A204.1 (cell line): ENCODE results near the gene MRPL27.
"Not testable (repeated sequence)": the region's sequence is repeated elsewhere in the genome, so short reads cannot be mapped to it uniquely, and the experiment has no call there.

Experiments
- FAIRE-seq: peaks from 2 replicates; lab custom pipeline; 2012; peaks lifted over from hg19 to GRCh38; lab: Jason Lieb, UNC

MRPL27 gene

DNA sequence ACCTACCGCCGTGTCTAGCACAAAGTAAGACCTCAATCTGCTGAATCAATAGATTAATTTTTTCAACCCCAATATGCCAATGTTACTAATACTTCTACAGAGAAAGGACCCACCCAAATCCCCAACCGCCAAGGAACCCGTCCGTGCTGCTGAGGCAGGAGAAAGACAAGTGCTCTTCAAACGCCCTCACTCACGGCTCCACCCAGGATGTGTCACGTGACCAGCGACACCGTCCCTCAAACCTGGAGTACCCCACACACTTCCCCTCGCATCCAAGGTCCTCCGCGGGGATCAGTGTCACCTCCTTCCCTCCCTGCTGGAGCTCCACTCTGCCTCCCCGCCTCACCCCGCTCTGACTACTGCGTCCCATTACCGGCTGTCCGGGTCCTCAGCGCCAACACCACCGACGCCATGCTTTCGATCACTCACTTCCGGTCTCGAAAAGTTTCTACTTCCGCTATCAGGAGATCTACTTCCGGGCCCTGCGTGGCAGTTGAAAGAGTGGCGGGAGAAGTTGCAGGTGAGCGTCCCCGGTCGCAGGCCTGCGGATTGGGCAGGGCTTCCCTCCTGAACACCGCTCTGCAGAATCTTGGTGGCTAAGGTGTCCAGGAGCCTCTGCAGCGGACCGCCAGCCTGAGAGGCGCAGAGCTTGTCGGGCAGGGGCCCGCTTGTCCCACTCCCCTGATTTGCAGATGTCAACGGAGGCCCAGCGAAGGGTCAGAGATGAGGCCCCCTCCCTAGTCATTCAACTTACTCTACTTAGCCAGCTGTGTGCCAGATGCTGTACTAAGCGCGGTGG lies at the start of gene MRPL27, which contains the start of gene EME1:
TSS of gene MRPL27 (minus strand) at position 427 of the 799 bp plus-strand sequence. CDS start at position 413, 14 bp downstream.
TSS of gene EME1 (plus strand) at position 472 of the 799 bp plus-strand sequence. CDS start 1,980 bp downstream, outside the sequence.
- FAIRE-seq = no peak

DNA sequence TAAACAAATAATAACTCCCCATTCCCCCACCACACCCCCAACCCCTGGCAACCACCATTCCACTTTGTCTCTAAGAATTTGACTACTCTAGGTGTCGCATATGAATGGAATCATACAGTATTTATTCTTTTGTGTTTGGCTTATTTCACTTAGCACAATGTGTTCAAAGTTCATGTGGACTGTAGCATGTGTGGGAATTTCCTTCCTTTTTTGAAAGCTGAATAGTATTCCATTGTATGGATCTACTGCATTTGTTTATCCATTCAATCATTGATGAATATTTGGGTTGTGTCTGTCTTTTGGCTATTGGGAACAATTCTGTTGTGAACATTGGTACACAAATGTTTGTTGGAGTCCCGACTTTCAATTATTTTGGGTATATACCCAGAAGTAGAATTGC lies 49.8 kb upstream of the MRPL27 start:
- no peak for FAIRE-seq

DNA sequence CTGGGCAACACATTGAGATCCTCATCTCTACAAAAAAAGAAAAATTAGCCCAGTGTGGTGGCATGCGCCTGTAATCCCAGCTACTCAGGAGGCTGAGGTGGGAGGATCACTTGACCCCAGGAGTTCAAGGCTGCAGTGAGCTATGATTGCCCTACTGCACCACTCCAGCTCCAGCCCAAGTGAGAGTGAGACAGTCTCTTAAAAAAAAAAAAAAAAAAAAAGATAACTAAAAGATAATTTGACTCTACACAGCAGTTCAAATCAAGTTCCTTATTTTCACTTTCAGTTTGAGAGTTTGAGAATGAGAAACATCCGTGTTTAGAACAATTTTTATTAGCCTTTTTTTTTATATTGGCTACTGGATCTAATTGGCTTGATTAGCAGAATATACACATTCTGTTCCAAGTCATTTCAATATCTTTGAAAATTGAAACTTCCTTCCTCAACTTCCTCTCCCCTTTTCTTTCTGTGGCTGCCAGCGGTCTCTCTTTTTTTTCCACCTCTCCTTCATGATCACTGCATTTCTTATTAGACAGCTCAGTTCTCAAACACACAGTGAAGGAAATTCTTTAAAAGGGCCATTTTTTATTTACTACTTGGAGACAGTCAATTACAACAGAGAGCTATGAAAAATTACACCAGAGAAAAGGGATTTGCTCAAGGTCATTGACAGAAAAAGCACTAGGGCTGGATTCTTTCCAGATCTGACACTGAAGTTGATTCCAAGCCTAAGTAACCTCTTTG lies 48.5 kb upstream of the MRPL27 start:
- FAIRE-seq = no peak

DNA sequence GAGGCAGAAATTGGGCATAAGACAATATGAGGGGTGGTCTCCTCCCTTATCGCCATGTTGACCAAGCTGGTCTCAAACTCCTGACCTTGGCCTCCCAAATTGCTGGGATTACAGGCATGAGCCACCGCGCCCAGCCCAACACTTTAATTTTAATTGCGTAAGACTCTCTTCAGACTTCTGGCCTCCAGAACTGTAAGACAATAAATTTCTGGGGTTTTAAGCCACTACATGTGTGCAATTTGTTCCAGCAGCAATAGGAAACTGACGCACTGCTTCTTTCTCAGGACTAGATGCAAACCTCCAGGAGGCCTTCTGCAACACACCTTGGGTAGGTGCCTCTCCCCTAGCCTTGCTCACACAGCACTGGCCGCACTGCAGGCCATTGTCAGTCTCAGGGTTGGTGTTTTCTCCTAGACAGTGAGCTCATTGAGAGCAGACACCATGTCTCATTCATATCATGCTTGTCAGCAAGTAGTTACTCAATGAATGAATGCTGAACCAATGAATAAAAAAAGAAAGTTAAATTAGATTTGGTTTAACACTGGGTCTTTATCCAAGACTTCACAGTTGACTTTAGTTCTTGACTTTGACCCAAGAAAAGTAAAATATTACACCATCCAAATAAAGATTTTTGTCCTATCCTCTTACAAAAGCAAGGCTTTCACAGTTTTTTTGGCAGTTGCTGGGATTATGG lies 47.6 kb upstream of the MRPL27 start:
- FAIRE-seq = no peak

DNA sequence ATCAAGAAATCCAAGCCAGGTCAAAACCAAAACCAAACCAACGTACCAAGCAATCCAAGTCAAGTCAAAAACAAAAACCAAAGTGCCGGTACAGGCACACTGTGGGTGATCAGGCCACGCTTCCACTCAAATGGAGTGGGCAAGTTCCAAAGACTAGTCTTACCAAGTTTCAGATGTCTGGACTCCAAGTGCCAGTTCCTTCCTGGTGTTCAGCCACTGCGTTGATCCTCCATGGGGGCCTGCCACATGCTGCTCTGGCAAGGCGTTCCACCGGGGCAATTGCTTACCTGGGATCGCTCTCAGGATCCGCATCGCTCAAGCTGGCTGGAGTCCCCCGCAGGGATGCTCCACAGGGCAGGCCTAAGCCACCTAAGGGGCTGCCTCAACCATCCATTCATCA lies 46.6 kb upstream of the MRPL27 start:
- FAIRE-seq = not testable (repeated sequence)

DNA sequence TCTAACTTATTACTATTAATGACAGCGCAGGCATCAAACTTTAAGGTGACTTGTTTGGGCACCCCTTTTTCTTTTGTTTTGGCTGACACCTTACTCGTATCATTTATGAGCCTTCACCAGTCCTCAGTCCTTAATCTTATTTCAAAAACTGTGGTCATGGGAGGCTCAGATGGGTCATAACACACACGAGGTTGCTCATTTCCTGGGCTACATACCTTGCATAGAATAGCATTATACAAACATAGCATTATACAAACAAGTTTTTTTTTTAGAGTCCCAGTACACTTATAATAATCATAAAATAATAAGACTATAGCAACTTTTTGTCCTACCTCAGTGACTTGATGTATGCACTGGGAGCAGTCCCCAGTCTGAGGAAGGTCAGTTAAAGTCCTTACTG lies 41.8 kb upstream of the MRPL27 start:
- FAIRE-seq = no peak

DNA sequence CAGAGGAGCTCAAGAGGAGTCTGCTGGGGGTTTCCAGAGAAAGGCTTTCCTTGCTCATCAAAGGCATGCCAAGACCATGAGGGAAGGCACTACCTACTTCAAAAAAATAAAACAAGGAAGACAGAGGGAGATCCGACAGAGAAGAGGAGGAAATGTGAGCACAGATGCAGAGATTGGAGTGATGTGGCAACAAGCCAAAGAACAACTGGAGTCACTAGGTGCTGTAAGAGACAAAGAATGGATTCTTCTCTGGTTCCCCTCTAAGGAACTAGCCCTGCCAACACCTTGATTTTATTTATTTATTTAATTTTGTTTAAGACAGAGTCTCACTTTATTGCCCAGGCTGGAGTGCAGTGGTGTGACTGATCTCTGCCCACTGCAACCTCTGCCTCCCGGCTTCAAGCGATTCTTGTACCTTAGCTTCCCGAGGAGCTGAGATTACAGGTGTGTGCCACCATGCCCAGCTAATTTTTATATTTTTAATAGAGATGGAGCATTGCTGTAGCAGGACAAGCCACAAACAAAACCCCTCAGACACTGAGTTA lies 39.3 kb upstream of the MRPL27 start:
- no peak for FAIRE-seq

DNA sequence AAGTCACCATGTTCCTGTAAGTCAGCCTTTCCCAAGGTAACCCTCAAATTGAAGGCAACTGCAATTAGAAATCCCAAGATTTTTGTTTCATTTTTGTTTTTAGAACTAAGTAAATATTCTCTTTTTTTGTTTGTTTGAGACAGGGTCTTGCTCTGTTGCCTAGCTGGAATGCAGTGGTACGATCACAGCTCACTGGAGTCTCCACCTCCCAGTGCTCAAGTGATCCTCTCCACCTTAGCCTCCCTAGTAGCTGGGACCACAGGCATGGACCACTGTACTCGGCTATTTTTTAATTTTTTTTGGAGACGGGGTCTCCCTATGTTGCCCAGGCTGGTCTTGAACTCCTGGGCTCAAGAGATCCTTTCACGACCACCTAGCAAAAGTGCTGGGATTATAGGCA lies 34.9 kb upstream of the MRPL27 start:
- FAIRE-seq = no peak

DNA sequence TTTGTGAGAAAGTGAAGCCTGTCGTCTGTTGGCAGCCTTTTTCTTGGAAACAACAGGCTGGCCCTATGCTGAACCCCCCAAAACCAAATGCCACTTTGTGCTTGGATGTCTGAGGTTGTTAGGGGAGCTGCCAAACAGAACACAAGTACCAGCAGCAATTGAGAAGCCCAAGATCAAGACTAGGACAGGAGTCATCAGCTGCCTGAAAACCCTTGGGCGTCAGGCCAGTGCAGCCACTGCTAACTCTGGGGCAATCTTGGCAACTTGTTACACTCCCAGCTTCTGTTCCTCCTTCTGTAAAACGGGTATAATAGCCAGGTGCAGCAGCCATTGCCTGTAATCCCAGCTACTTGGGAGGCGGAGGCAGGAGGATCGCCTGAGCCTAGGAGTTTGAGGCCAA lies 33.6 kb upstream of the MRPL27 start:
- FAIRE-seq = no peak

DNA sequence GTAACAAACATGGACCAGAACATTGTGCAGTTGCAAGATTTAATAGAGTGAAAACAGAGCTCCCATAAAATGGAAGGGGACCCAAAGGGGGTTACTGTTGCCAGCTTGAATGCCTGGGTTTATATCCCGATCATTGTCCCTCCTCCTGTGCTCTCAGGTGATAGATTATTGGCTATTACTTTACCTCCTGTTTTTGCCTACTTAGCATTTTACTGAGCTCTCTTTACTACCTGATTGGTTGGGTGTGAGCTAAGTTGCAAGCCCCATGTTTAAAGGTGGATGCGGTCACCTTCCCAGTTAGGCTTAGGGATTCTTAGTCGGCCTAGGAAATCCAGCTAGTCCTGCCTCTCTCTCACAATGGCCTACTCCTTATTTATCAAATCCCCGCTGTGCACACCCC lies 32.4 kb upstream of the MRPL27 start:
- FAIRE-seq = not testable (repeated sequence)

DNA sequence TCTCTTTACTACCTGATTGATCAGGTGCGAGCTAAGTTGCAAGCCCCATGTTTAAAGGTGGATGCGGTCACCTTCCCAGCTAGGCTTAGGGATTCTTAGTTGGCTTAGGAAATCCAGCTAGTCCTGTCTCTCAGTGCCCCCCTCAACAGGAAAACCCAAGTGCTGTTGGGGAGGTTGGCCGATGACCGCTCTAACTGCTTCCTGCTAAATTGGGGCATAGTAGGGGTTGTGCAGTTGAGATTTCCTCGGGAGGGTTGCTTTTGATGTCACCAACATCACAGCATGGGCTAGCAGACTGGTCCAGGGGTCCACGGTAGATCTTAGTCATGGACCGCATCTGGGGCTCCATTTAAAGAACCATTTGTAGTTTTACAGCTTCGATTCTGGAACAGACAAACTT lies 26.6 kb upstream of the MRPL27 start:
- not testable (repeated sequence) for FAIRE-seq

DNA sequence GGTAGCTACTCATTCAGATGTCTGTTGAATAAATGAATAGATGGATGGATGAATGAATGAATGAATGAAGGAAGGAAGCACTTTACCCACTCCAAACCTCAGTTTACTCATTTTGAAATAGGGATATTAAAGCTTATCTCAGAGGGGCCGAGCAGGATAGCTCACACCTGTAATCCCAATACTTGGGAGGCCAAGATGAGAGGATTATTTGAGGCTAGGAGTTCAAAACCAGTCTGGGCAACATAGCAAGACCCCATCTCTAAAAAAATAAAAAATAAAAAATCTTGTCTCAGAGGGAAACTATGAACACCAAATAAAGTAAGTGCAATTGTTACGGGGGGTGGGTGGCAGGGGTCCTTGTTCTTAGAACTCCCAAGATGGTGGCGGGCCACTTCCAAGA lies 25.7 kb upstream of the MRPL27 start:
- not testable (repeated sequence) for FAIRE-seq

DNA sequence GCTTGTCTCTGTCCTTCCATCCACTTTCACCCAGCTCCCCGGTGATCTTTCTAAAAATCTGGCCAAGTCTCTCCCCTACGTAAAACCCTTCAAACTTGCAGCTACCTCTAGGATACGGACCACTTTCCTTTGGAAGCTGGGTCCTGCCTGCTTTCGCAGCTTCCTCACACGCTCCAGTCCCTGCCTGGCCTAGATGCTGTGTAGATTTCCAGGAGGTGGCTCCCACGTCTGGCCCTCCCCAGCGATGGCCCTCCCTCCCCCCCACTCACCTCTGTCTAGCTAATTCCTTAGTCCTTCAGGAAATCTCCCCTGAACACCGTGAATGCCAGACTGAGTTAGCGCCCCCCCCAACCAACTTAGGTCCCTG lies 24.9 kb upstream of the MRPL27 start:
- no peak for FAIRE-seq

DNA sequence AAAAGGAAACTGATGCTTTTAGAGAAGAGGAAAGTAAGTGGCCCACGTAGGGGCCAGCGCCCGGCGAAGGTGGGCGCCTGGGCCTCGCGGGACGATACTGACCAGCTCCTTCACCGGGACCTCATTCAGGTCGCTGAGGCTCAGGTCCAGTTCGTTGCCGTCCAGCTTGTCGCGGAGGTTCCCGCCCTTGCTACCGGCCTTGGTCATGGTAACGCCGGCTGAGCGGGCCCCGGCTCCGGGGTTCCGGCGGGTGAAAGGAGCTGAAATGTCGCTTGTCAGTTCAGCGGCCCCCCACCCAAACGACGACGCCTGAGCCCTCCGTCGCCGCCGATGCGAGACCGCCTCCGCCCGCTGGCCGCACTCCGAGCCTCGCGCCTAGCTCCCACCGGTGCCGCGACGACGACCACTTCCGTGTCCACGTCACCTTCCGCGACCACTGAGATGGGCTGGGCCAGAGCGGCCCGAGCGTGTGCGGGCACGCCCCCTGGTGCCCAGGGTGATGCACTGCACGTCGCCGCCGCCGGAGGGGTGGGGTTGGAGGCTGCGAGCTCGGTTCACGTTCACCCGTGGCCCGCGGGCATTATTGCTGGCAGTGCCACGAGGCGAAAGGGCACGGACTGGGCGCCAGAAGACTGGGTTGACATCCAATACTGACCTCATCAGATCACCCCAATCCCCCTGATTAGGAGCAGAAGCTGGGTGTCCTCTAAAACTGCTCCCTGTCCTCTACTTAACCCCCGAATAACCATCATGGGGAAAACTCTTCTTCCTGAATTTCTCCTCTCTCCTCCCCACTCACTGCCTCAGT lies 24.3 kb upstream of the MRPL27 start, which contains the start of gene LRRC59:
TSS of gene LRRC59 (minus strand) at position 413 of the 808 bp plus-strand sequence. CDS start at position 207, 206 bp downstream.
- FAIRE-seq = no peak

DNA sequence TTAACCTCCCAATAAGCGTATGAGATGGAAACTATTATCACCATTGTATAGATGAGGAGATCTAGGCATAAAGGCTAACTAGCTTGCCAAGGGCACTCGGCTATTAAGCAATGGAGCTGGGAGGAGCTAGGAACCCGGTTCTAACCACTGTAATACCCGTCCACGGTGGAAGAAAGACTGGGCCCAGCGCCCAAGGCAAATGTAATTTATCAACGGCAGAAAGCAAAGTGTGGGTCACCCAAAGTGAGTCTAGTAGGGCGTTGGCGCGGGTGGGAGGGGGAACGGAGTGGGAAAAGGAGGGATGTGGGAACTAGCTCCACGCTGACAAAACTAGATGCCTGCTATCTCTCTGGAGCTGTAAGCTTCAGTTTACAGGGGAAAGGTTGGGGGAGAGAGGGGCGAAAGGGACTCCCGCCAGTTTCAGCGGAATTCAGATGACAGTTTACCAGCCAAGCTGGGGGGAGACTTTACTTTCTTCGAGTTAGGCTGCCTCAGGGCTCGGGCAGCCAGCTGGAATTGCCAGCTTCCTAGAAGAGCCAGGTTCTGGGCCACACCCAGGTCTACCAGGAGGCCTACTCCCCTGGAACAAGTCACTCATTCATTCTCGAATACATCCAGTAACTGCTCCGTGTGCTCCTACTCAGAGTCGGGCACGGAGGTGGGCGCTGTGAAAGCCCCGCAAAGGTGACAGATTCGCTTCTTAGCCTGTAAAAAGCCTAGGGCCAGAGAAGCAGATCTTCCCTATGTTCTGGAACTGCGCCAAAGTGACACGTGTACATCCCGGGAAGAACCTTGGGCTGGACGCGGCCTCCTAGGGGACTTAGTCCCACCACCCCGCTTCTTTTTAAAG lies 23.5 kb upstream of the MRPL27 start:
- no peak for FAIRE-seq

DNA sequence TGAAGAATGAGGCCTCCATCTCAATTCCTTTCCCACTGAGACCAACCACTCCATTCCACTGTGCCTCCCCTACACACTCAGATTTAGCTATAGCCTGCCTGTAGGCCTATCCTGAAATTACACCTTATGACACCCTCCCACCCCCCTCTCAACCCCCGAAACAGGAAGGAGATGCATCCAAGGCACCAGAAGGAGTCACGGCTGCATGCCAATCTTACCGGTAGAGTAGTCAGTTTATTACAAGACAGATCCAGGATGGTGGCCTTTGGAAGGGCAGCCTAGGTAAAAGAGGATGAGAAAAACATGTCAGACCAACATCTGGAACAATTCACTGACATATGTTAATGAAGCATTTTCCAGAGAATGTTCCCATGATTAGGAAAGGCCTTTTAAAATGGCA lies 21.7 kb upstream of the MRPL27 start:
- FAIRE-seq = no peak

DNA sequence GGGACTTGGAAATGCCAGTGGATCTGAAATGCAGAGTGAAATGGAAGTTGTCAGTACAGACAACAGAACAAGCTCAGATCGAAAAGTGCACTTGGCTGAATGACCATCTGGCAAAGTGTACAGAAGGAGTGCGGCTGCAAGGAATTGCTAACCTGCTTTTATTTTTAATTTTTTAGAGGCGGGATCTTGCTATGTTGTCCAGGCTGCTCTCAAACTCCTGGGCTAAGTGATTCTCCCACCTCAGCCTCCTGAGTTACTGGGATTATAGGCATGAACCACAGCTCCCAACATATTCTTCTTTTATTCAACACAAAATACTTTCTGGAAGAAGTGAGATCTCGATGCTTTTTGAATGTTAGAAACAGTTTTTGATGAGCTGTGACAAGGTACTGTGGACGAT lies 20.7 kb upstream of the MRPL27 start:
- FAIRE-seq = no peak

DNA sequence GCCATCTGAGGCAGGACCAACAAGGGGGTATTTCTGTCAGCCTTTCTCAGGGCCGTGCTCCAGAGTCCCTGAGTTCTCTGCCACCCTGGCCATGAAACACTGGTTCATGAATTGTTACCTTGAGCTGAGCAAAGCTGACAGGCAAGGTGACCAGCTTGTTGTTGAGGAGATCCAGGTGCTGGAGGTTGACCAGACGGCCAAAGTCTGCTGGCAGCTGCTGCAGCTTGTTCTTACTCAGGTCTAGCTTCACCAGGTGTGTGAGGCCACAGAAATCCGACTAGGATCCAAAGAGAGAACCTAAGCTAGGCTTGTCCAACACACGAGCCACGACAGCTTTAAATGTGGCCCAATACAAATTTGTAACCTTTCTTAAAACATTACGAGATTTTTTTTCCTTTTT lies 19.6 kb upstream of the MRPL27 start:
- no peak for FAIRE-seq

DNA sequence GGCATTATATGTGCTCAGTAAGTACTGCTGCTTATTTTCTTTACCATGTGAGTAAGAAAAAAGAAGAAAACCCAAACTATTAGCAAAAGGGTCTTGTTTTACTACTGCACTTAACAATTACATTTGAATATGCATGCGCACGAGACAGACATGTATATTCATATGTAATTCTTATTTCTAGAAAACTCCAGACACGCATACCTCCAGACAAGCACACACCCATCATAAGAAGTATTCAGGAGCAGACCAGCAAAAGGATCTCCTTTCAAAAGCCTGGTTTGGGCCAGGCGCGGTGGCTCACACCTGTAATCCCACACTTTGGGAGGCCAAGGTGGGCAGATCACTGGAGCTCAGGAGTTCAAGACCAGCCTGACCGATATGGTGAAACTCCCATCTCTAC lies 16.6 kb upstream of the MRPL27 start:
- FAIRE-seq = no peak

DNA sequence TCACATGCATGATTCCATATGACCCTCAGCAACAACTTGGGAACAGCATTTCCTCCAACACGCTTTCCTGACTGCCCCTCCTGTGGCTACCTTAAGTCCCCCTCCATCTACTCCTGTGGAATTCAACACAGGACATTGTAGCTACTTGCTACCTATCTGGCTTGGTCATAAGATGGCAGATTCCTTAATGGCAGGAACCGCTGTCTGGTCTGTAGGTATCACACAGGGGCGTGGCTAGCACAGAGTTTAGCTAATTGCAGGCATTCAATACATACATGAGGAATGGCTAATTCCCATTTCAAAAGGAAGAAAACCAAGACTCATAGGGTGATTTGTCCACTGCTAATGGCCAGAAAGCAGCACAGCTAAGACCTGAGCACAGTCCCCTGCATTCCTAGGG lies 15.7 kb upstream of the MRPL27 start:
- no peak for FAIRE-seq

DNA sequence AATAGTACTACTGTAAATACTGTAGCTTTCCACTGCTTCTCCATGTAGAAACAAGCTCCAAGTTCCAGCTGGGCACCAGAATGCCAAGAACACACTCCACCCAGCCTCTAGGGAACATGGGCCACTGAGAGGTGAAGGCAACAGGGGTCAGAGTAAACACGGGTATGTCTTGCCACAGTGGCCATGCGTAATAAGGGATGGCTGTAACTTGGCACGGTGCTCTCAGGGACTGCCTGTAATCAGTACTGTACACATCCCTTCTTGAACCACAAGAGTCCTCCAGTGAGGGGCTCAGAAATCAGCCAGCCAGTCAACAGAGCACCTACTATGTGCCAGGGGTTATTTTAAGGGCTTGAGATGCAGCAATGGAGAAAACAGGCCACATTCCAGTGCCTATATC lies 13.5 kb upstream of the MRPL27 start:
- no peak for FAIRE-seq
